CD14-positive monocyte (primary cell): ENCODE measurements around the gene RASGRF2. TPM values are rescaled to one million over a fixed set of nuclear protein-coding genes. Genes with fewer than 3 reads are reported as not detected.

Experiments
- DNase-seq, 3 donors: peaks; one replicate each; pipeline ENCODE4 v3.0.0-alpha.2; 2011 to 2022
- H2AFZ ChIP-seq: 2 replicates; pipeline ENCODE4 v1.6.0; 2012; ENCODE audit warnings: mild to moderate bottlenecking, low read depth, low read length, inconsistent platforms; ENCODE audit not compliant: insufficient read depth, poor library complexity, severe bottlenecking
- H3K27ac ChIP-seq, 2 donors: 1 replicate in 1 of 2; 2 replicates in 1 of 2; pipeline ENCODE4 v1.5.1; 2012 to 2013; ENCODE audit warnings: low read length in 2 of 2, control low read depth in 1 of 2, inconsistent platforms in 1 of 2, low read depth in 1 of 2, mild to moderate bottlenecking in 1 of 2
- H3K27me3 ChIP-seq, 2 donors: one replicate each; pipeline versions ENCODE4 v1.6.0 to v1.6.1; 2011 to 2013; ENCODE audit warnings: low read length in 2 of 2; ENCODE audit not compliant: control insufficient read depth in 2 of 2, insufficient read depth in 2 of 2
- H3K36me3 ChIP-seq, 2 donors: replicated peaks in 1 of 2; 1 replicate in 1 of 2; 2 replicates in 1 of 2; pipeline versions ENCODE4 v1.5.1 to v1.6.1; 2012 to 2013; ENCODE audit warnings: low read length in 2 of 2, control low read depth in 1 of 2, inconsistent platforms in 1 of 2, mild to moderate bottlenecking in 1 of 2; ENCODE audit not compliant: insufficient read depth in 2 of 2, control insufficient read depth in 1 of 2
- H3K4me1 ChIP-seq, 2 donors: 1 replicate in 1 of 2; 2 replicates in 1 of 2; pipeline versions ENCODE4 v1.5.1 to v1.6.1; 2012 to 2013; ENCODE audit warnings: low read length in 2 of 2, control low read depth in 1 of 2, inconsistent platforms in 1 of 2, mild to moderate bottlenecking in 1 of 2, moderate library complexity in 1 of 2; ENCODE audit not compliant: insufficient read depth in 2 of 2, control insufficient read depth in 1 of 2
- H3K4me2 ChIP-seq: replicated peaks from 2 replicates; pipeline ENCODE3; 2012; ENCODE audit warnings: low read length, moderate library complexity, mild to moderate bottlenecking; ENCODE audit not compliant: poor library complexity, severe bottlenecking; ENCODE audit errors: extremely low read depth
- H3K4me3 ChIP-seq, 3 experiments: fragments of 200-600 bp in 1 of 3; sonication (generic) in 1 of 3; replicated peaks in 1 of 3; 1 replicate in 2 of 3; 2 replicates in 1 of 3; pipeline ENCODE4 v1.5.1; 2011 to 2013; ENCODE audit warnings: low read length in 3 of 3, mild to moderate bottlenecking in 3 of 3, control low read depth in 2 of 3, low read depth in 2 of 3, inconsistent platforms in 1 of 3, moderate library complexity in 1 of 3
- H3K79me2 ChIP-seq: 2 replicates; pipeline ENCODE4 v1.6.0; 2012; ENCODE audit warnings: mild to moderate bottlenecking, control low read depth, inconsistent platforms, low read length, moderate library complexity; ENCODE audit not compliant: insufficient read depth
- H3K9ac ChIP-seq: 2 replicates; pipeline ENCODE4 v1.6.0; 2017; ENCODE audit warnings: low read length, mild to moderate bottlenecking; ENCODE audit not compliant: insufficient read depth, poor library complexity, severe bottlenecking
- H3K9me3 ChIP-seq, 2 donors: replicated peaks in 1 of 2; 1 replicate in 1 of 2; 2 replicates in 1 of 2; pipeline versions ENCODE4 v1.5.1 to v1.6.1; 2012 to 2013; ENCODE audit warnings: low read length in 2 of 2, control low read depth in 1 of 2; ENCODE audit not compliant: control insufficient read depth in 1 of 2, insufficient read depth in 1 of 2
- H4K20me1 ChIP-seq: 2 replicates; pipeline ENCODE4 v1.6.0; 2012; ENCODE audit warnings: mild to moderate bottlenecking, low read length, control low read depth, moderate library complexity; ENCODE audit not compliant: insufficient read depth
- H3K27ac Mint-ChIP-seq, 7 donors: one replicate each; pipeline ENCODE4 v1.8.0; 2020; ENCODE audit warnings: mild to moderate bottlenecking in 7 of 7, mixed read lengths in 7 of 7, moderate library complexity in 6 of 7, inconsistent platforms in 2 of 7
- H3K27me3 Mint-ChIP-seq, 3 donors: one replicate each; pipeline ENCODE4 v1.8.0; 2021 to 2022; ENCODE audit warnings: low read depth in 3 of 3, mild to moderate bottlenecking in 3 of 3, mixed read lengths in 3 of 3, moderate library complexity in 3 of 3, inconsistent platforms in 1 of 3
- H3K36me3 Mint-ChIP-seq, 2 donors: one replicate each; pipeline ENCODE4 v1.8.0; 2020; ENCODE audit warnings: mixed read lengths in 2 of 2, inconsistent platforms in 1 of 2, mild to moderate bottlenecking in 1 of 2
- H3K4me1 Mint-ChIP-seq: one replicate; pipeline ENCODE4 v1.8.0; 2020; ENCODE audit warnings: mild to moderate bottlenecking, mixed read lengths
- H3K4me3 Mint-ChIP-seq, 2 donors: one replicate each; pipeline ENCODE4 v1.8.0; 2020; ENCODE audit warnings: mild to moderate bottlenecking in 2 of 2, mixed read lengths in 2 of 2, moderate library complexity in 1 of 2
- H3K9me3 Mint-ChIP-seq, 7 donors: one replicate each; pipeline ENCODE4 v1.8.0; 2020 to 2022; ENCODE audit warnings: mixed read lengths in 7 of 7, mild to moderate bottlenecking in 6 of 7, moderate library complexity in 6 of 7, inconsistent platforms in 2 of 7
- CTCF ChIP-seq: fragments of 200-600 bp; IDR thresholded peaks from one replicate; pipeline ENCODE4 v1.8.0; 2022; ENCODE audit warnings: antibody characterized with exemption, mild to moderate bottlenecking
- WGBS: methylation state at CpG from one replicate; pipeline ENCODE4 v1.1.5; 2013; ENCODE audit warnings: missing lambda C conversion rate; ENCODE audit not compliant: insufficient coverage; 5-methylcytosine and 5-hydroxymethylcytosine counted together
- intact Hi-C, 2 donors: fragments of 100-400 bp; cut with micrococcal nuclease; formaldehyde crosslinking; loops; one replicate each; pipeline versions ENCODE4 v1.15.0 to v1.15.1; 2023
- polyA plus RNA-seq, 3 donors: library from polyadenylated mRNA; depleted of rRNA in 1 of 3; unstranded in 2 of 3; stranded (reverse) in 1 of 3; fragments of 300-500 nt in 2 of 3; fragments of >200 nt in 1 of 3; fragmentation: Illumina TruSeq in 2 of 3; gene quantifications; 1 replicate in 2 of 3; 2 replicates in 1 of 3; pipeline ENCODE4 v1.2.3, GENCODE V29; 2012 to 2021

RASGRF2 gene
- polyA plus RNA-seq, 3 donors = 0.01 to 0.02 TPM; not detected in 1

DNA sequence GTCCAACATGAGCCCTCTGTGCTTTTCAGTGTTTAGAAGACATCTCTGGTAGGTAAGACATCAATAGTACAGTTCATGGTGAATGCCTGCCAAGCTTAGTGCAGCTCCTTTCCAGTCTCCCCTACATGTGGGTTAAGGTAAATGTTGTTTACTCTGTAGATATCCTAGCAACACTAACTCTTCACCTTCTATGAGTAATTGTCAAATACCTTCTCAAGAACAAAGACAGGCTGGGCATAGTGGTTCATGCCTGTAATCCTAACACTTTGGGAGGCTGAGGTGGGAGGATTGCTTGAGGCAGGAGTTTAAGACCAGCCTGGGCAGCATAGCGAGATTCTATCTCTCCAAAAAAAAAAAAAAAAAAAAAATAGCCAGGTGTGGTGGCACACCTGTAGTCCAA, 18.7 kb upstream of the RASGRF2 start:
- H3K36me3 Mint-ChIP-seq = no peaks in the 10 kb centered on the region
- H3K79me2 ChIP-seq = no peaks in the 10 kb centered on the region
- no peak overlapping the region for H3K4me2 ChIP-seq
- no peak overlapping the region for H3K4me3 ChIP-seq
- no peaks in the 10 kb centered on the region for H3K27me3 ChIP-seq
- H3K4me3 Mint-ChIP-seq = no peak overlapping the region
- H3K36me3 ChIP-seq = no peaks in the 10 kb centered on the region
- H2AFZ ChIP-seq = no peak overlapping the region
- no peaks in the 10 kb centered on the region for H3K4me1 ChIP-seq
- H3K27me3 Mint-ChIP-seq = peaks cover 0 to 7% (median 7%) of the 10 kb centered on the region in 3 donors
- no peak overlapping the region for H3K9ac ChIP-seq
- no CpG with 5 or more reads among the region's 1 CpG for WGBS
- TF ChIP-seq CTCF = no peak
- intact Hi-C loops = no loop called here
- H3K4me1 Mint-ChIP-seq = no peaks in the 10 kb centered on the region
- no peak for DNase-seq
- H4K20me1 ChIP-seq = no peaks in the 10 kb centered on the region
- H3K27ac ChIP-seq = no peak overlapping the region
- H3K27ac Mint-ChIP-seq = no peak overlapping the region
- no peaks in the 10 kb centered on the region for H3K9me3 ChIP-seq
- peaks cover 3 to 10% (median 7%) of the 10 kb centered on the region in 7 donors for H3K9me3 Mint-ChIP-seq

- H2AFZ ChIP-seq = no peak overlapping the region
- H3K4me3 Mint-ChIP-seq = no peak overlapping the region
- TF ChIP-seq CTCF = no peak
- H3K4me2 ChIP-seq = no peak overlapping the region
- H3K79me2 ChIP-seq = no peaks in the 10 kb centered on the region
- H3K27ac ChIP-seq = no peak overlapping the region
- H3K27ac Mint-ChIP-seq = no peak overlapping the region
- H3K9me3 Mint-ChIP-seq = no peaks in the 10 kb centered on the region
- no peaks in the 10 kb centered on the region for H3K36me3 Mint-ChIP-seq
- H3K4me3 ChIP-seq = no peak overlapping the region
- no peaks in the 10 kb centered on the region for H3K4me1 ChIP-seq
- intact Hi-C loops = no loop called here
- no peak overlapping the region for H3K9ac ChIP-seq
- no peaks in the 10 kb centered on the region for H3K4me1 Mint-ChIP-seq
- H3K9me3 ChIP-seq = no peaks in the 10 kb centered on the region
- DNase-seq = no peak
- peaks cover 1 to 7% (median 4%) of the 10 kb centered on the region in 3 donors for H3K27me3 Mint-ChIP-seq
- 90% methylated on average over 3 of the region's 5 CpGs for WGBS
- no peaks in the 10 kb centered on the region for H4K20me1 ChIP-seq
- peaks cover 6 to 10% of the 10 kb centered on the region in 2 donors for H3K27me3 ChIP-seq
- H3K36me3 ChIP-seq = no peaks in the 10 kb centered on the region
Observed at GRCh38 chr5:80951366-80951765, 8.8 kb upstream of the RASGRF2 start.
